Osteoblast (primary cell): Measurements from ENCODE around the gene ZNF525. TPM values are rescaled to one million over a fixed set of nuclear protein-coding genes. Genes with fewer than 3 reads are reported as not detected.

ENCODE experiments used
- DNase-seq: peaks from one replicate; pipeline ENCODE4 v3.0.0; 2011; ENCODE audit warnings: low spot score, mixed read lengths; ENCODE audit not compliant: insufficient read length; ENCODE audit errors: missing footprints
- H2AFZ ChIP-seq: 2 replicates; pipeline ENCODE4 v1.6.0; 2011; ENCODE audit warnings: mild to moderate bottlenecking, low read length
- H3K27ac ChIP-seq: 2 replicates; pipeline ENCODE4 v1.5.1; 2011; ENCODE audit warnings: mild to moderate bottlenecking, low read depth, low read length, moderate library complexity
- H3K27me3 ChIP-seq: 2 replicates; pipeline ENCODE4 v1.6.0; 2012; ENCODE audit warnings: mild to moderate bottlenecking, control low read depth, inconsistent platforms, low read length, moderate library complexity; ENCODE audit not compliant: insufficient read depth
- H3K36me3 ChIP-seq: 2 replicates; pipeline ENCODE4 v1.5.1; 2011; ENCODE audit warnings: mild to moderate bottlenecking, low read length, control low read depth, moderate library complexity; ENCODE audit not compliant: insufficient read depth
- H3K4me1 ChIP-seq: 2 replicates; pipeline ENCODE4 v1.5.1; 2011; ENCODE audit warnings: mild to moderate bottlenecking, low read length, control low read depth, moderate library complexity; ENCODE audit not compliant: insufficient read depth
- H3K4me2 ChIP-seq: 2 replicates; pipeline ENCODE4 v1.6.0; 2011; ENCODE audit warnings: mild to moderate bottlenecking, low read length; ENCODE audit not compliant: insufficient read depth
- H3K4me3 ChIP-seq: fragments of 200-600 bp; sonication (generic); 3 replicates; pipeline ENCODE4 v1.5.1; 2012; ENCODE audit warnings: mild to moderate bottlenecking, low read length, inconsistent platforms; ENCODE audit not compliant: insufficient read depth
- H3K79me2 ChIP-seq: 2 replicates; pipeline ENCODE4 v1.6.0; 2012; ENCODE audit warnings: mild to moderate bottlenecking, low read length, control low read depth, inconsistent platforms; ENCODE audit not compliant: insufficient read depth
- H3K9me3 ChIP-seq: 2 replicates; pipeline ENCODE4 v1.5.1; 2011; ENCODE audit warnings: low read depth, low read length, control low read depth
- H4K20me1 ChIP-seq: 2 replicates; pipeline ENCODE4 v1.6.0; 2012; ENCODE audit warnings: mild to moderate bottlenecking, low read length, control low read depth; ENCODE audit not compliant: insufficient read depth
- CTCF ChIP-seq: IDR thresholded peaks from 2 replicates; pipeline ENCODE4 v1.5.1; 2011; ENCODE audit warnings: mild to moderate bottlenecking, low read depth, low read length, moderate library complexity; ENCODE audit errors: extremely low read depth
- total RNA-seq: library from RNA; depleted of rRNA; stranded (reverse); fragments of >200 nt; gene quantifications from 2 replicates; pipeline ENCODE4 v1.2.3, GENCODE V29; 2012

Gene ZNF525
- total RNA-seq, 1 donor: 8.0 TPM

- Histone ChIP-seq H3K4me1 (peaks cover 4% of the 10 kb centered on the region), H3K36me3 (no peaks in the 10 kb centered on the region), H3K4me3 (peak overlapping the region; percentile 84), H4K20me1 (no peaks in the 10 kb centered on the region), H3K79me2 (no peaks in the 10 kb centered on the region), H3K27ac (peak overlapping the region; percentile 51), H3K4me2 (peak overlapping the region; percentile 95), H3K9me3 (no peaks in the 10 kb centered on the region), H3K27me3 (peaks cover 2% of the 10 kb centered on the region), H2AFZ (peak overlapping the region; percentile 99)
- no peak for TF ChIP-seq CTCF
- peak; percentile 83 for DNase-seq
Observed at GRCh38 chr19:53365899-53366493, 491 bp downstream of the ZNF525 start.

- no peaks in the 10 kb centered on the region for H3K4me1 ChIP-seq
- no peak for TF ChIP-seq CTCF
- no peak overlapping the region for H3K4me3 ChIP-seq
- no peak overlapping the region for H3K4me2 ChIP-seq
- no peak overlapping the region for H3K27ac ChIP-seq
- H2AFZ ChIP-seq: no peak overlapping the region
- no peaks in the 10 kb centered on the region for H3K36me3 ChIP-seq
- DNase-seq: no peak
- no peaks in the 10 kb centered on the region for H3K79me2 ChIP-seq
- H4K20me1 ChIP-seq: no peaks in the 10 kb centered on the region
- no peaks in the 10 kb centered on the region for H3K9me3 ChIP-seq
- H3K27me3 ChIP-seq: no peaks in the 10 kb centered on the region
Observed at GRCh38 chr19:53372196-53372595, 6.7 kb downstream of the ZNF525 start.

GRCh38 chr19:53374288-53374687 is 8.8 kb downstream of the ZNF525 start:
- H3K4me1 ChIP-seq: no peaks in the 10 kb centered on the region
- TF ChIP-seq CTCF: no peak

GRCh38 chr19:53374743-53375142 is 9.2 kb downstream of the ZNF525 start:
- Histone ChIP-seq H3K36me3 (peaks cover 3% of the 10 kb centered on the region), H3K4me2 (no peak overlapping the region), H3K9me3 (no peaks in the 10 kb centered on the region), H3K79me2 (no peaks in the 10 kb centered on the region), H3K27me3 (no peaks in the 10 kb centered on the region), H4K20me1 (no peaks in the 10 kb centered on the region), H3K4me1 (no peaks in the 10 kb centered on the region), H3K27ac (no peak overlapping the region), H2AFZ (no peak overlapping the region), H3K4me3 (no peak overlapping the region)
- DNase-seq: no peak
- no peak for TF ChIP-seq CTCF

More at GRCh38 chr19:53374288-53374687, 8.8 kb downstream of the ZNF525 start:
- DNase-seq: no peak
- no peak overlapping the region for H3K27ac ChIP-seq
- no peaks in the 10 kb centered on the region for H3K27me3 ChIP-seq
- H4K20me1 ChIP-seq: no peaks in the 10 kb centered on the region
- H3K79me2 ChIP-seq: no peaks in the 10 kb centered on the region
- H2AFZ ChIP-seq: no peak overlapping the region
- H3K9me3 ChIP-seq: no peaks in the 10 kb centered on the region
- no peak overlapping the region for H3K4me2 ChIP-seq
- no peak overlapping the region for H3K4me3 ChIP-seq
- peaks cover 3% of the 10 kb centered on the region for H3K36me3 ChIP-seq
